ENCODE data around the gene HENMT1.
"Not testable (repeated sequence)": the region's sequence is repeated elsewhere in the genome, so short reads cannot be mapped to it uniquely, and the experiment has no call there.

Gene HENMT1
- total RNA-seq: 10.9 to 15.5 (median 14.6) reads per million in 4 donors

DNA sequence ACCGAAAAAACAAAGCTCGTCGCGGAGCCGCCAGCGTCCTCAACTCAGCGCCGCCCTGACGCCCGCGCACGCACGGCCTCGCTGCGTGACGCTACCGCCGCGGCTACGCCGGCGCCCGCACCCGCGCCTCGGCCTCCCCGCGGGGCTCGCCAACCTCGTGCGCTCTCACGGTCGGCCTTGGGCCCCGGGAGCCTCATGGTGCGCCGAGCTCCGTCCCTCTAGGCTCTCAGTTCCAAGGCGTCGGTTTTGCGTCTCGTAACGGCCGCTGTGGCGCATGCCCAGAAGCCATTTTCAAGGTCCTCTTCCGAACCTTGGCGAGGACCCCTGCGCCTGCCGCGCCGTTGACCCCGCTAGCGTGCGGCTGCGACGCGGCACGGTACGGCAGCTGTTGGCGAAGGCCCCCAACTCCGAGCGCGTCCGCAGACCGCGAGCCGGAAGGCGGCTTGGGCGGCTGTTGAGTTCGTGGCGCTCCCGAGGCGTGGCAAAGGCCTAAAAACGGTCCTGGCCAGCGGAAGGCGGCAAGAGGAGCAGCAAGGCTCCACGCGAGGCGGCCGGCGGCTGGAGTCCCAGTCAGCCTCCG lies at the start of gene HENMT1:
TSS of gene HENMT1 (minus strand) at position 64 of the 580 bp plus-strand sequence. CDS start 1,209 bp downstream, outside the sequence.
- peak; percentile 54 to 86 (median 69) for DNase-seq

DNA sequence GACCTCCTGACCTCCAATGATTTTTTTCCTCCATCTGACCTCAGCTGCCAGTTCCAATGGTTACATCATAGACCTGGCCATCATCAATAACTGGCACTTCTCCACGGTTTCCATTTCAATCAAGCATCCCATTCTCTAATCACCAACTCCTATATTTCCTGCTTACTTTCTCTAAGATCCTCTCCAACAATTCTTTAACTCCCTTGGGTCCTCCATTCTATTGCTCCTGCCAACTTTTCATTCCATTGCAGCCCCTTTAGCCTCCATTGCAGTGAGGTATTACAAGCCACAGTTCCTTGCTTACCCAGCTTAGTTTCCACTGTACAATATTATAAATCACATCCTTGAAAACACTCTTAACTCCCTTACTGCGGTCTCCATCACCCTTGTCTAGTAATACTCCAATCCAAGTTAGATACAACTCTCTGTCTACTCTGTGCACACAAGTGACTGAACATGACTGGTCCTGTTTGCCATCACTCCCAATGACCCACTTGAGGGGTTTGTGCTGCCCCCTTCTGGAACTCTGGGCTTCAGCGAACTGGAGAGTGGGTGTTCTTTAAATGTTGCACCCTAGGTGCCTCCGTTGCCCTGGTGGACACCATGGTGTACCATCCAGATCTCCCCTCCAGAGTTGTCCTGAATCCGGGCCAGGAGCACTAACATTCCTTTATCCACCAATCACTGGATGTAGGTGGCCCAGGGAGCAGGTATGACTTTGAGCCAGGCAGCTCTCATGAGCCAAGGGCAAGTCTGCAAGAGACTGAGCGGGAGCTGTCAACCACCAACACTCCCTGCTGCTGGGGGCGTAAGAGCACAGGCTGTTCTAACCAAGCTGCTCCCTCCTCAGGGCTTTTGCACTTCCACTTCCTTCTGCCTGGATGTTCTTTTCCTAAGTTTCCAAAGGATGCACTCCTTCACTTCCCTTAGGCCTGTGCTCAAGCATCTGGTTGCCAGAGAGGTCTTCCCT lies 48.1 kb upstream of the HENMT1 start:
- peak; percentile 16 to 70 (median 40) for DNase-seq

DNA sequence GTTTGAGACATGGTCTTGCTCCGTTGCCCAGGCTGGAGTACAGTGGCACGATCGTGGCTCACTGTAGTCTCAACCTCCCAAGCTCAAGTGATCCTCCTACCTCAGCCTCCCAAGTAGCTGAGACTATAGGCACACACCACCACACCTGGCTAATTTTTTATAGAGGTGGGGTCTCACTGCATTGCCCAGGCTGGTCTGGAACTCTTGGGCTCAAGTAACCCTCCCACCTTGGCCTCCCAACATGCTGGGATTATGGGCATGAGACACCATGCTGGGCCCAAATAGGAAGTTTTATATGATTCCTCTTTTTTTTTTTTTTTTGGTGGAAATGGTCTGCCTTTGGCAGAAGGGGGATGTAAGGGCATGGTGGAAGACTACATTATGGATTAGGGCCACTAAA lies 45.8 kb upstream of the HENMT1 start:
- DNase-seq: no peak

DNA sequence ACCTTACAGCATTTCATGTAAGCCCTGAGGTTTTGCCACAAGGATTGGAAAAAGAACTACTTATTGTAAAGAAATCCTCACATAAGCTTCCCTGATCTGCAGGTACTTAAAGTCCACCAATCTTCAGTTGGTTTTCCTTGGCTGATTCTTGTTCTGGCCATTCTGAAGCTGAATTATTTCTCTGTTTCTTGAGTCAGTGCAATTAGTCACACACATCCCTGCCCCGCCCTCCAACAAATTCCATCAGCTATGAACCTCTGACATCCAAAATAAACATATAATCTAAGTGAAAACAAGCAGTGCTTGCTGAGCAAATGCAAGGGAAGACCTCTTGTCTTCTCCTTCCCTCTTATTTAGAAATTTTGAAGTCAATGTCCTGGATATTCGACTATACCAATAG lies 43.6 kb upstream of the HENMT1 start:
- no peak for DNase-seq

DNA sequence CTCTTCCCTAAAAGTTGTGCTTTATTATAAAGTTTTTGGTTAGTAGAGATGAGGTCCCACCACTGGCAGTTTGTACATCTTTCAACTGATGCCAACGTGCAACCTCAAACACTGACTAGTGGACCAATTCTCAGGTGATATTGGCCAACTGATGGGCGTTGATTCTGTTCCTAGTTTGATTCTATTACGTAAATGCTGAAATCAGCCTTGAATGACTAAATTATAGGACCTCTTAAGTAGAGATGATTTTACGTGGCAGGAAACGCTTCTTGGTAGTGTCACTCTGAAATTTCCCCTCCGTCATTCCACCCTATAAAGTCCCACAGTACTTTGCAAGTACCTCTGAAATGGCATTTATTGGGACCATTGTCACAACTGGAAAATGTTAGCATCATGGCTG lies 43.0 kb upstream of the HENMT1 start:
- peak in 2 of 5 donors; percentile 18 to 82 for DNase-seq

DNA sequence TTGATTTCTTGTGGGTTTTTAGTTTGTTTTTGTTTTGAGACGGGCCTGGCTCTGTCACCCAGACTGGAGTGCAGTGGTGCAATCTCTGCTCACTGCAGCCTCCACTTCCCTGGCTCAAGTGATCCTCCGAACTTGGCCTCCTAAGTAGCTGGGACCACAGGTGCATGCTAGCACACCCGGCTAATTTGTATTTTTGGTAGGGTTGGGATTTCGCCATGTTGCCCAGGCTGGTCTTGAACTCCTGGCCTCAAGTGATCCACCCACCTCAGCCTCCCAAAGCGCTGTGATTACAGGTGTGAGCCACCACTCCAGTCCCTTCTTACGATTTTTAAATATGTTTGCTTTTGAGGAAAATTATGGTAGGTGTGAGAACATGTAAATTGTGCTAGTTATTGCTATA lies 41.2 kb upstream of the HENMT1 start:
- not testable (repeated sequence) for DNase-seq

DNA sequence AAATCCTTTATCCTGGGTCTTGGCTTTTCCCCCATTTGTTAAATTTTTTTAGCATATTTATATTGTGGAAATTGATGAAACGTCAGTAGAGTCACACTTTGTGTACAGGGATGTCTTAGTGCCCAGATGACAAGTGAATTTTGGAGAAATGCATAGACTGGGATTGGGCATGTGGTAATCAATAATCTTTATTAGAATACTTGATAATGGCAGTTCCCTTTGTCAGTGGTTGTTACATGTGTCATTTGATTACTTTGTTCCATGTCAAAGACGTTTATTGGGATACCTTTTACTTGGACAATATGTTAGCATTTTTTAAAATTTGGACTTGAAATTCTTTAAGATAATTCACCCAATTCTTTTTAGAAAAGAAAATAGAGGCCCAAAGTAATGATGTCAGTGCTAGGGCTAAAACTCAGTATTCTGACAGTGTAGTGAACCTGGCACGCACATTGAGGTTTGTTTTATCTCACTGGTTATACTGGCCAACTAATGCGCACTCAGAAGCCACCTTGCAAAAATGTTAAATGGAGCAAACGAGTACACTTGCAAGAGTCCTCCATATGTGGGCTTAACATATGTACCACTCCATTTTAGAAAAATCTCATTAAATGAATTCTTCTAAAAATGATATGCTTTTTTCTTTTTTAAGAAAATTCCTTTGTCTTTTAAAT lies 40.4 kb upstream of the HENMT1 start:
- no peak for DNase-seq

DNA sequence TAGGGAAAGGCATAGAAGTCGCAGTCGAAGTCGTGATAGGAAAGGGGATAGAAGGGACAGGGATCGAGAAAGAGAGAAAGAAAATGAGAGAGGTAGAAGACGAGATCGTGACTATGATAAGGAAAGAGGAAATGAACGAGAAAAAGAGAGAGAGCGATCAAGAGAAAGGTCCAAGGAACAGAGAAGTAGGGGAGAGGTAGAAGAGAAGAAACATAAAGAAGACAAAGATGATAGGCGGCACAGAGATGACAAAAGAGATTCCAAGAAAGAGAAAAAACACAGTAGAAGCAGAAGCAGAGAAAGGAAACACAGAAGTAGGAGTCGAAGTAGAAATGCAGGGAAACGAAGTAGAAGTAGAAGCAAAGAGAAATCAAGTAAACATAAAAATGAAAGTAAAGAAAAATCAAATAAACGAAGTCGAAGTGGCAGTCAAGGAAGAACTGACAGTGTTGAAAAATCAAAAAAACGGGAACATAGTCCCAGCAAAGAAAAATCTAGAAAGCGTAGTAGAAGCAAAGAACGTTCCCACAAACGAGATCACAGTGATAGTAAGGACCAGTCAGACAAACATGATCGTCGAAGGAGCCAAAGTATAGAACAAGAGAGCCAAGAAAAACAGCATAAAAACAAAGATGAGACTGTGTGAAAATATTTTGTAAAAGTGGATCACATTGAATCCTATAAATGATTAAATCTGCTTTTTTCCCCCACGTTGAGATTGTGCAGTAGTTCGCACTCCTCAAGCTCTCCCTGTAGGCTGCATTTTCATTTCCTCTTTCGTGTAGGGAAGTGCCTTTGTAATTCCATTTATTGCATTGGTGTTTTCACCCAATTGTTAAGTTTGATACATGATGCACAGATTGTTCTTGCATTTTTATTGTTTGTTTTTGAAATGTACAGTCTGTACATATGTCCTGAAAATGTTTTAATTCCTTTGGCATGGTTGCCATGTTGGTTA lies 38.8 kb upstream of the HENMT1 start:
- no peak for DNase-seq

DNA sequence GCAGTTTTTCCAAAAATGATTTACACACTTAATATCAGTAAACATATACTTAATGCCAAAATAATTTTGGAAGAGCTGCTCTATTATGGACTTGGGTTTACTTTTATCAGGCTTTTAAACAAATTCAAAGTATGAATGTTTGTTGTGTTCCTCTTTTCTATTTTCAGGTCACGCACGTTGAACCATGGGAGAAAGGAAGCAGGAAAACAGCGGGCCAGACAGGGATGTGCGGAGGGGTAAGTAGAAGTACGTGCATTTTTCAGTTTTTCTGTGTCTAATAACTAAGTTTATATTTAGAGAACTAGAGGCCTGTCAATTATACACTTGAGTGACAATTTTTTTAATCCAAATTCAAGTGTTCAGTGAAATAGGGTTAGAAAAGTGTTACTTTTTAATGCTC lies 34.6 kb upstream of the HENMT1 start:
- no peak for DNase-seq

DNA sequence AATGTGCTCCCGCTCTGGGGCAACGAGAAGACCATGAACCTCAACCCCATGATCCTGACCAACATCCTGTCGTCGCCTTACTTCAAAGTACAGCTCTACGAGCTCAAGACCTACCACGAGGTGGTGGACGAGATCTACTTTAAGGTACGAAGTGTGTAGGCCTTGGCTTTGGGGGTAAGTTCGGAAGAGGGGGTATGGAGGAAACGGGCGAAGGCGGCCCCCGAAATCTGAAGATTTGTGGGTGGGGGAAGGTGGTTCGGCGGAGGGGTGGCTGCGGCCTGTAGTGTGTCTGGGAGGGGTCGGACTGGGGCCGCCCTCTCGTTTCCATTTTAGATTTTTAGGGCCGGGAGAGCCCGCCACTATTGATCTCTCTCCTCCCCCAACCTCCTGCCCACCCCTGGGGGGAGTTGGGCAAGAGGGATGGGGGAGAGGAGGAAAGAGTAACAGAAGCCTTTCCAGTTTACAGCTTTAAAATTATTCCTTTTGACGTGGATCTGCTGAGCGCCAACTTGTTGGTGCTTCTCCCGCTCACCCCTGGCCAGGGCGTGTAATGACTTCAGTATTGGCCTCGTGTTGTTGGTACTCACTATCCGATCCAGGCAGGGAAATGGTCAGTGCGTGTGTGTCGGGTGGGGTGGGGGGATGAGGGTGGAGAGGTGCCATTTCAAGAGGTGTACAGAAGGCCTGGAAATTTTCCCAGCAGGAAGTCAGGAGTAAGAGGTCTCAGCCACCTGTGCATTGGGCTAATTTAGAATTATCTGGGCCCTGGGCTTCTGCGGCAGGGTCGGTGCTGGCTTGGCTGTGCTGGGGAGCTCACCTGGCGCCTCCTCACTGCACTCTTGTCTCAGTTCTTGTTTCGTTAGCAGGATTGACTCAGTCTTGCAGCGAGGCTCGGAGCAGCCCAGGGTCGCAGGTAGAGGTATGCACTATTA lies 32.1 kb upstream of the HENMT1 start:
- peak in 4 of 5 donors; percentile 54 to 80 (median 75) for DNase-seq

DNA sequence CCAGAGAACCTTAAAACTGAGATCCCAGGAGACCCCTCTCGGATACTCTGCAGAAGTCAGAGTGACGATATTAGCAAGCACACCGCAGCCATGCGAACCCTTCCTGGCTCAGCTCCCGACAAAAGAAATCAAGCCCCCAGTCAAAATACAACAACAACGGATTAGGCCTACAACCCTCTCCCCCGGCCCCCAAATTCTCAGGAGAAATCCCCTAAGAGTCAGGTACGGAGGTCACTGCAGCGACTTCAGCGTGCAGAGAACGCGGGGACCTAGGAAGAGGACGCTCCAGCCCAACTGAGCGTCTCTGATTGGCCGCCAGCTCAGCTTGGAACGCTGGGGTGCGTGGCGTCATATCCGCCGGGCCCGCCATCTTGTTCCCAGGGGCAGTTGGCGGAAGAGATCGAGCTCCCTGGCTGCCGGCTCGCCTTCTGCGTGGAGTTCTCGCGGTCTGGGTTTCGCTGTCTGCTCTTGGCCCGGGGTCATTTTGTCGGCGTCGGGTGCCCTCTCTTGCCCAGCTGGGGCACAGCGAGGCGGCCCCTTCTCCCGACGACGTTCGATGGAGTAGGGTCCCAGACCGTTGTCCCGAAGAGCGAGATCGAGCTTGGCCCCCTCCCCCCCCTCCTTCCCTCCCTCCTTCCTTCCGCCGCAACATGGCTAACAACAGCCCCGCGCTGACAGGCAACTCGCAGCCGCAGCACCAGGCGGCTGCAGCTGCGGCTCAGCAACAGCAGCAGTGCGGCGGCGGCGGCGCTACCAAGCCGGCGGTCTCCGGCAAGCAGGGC lies 31.2 kb upstream of the HENMT1 start, which contains the start of gene PRPF38B:
TSS of gene PRPF38B (plus strand) at position 369 of the 782 bp plus-strand sequence. CDS start at position 651, 282 bp downstream.
- DNase-seq: peak; percentile 88 to 95 (median 92)

DNA sequence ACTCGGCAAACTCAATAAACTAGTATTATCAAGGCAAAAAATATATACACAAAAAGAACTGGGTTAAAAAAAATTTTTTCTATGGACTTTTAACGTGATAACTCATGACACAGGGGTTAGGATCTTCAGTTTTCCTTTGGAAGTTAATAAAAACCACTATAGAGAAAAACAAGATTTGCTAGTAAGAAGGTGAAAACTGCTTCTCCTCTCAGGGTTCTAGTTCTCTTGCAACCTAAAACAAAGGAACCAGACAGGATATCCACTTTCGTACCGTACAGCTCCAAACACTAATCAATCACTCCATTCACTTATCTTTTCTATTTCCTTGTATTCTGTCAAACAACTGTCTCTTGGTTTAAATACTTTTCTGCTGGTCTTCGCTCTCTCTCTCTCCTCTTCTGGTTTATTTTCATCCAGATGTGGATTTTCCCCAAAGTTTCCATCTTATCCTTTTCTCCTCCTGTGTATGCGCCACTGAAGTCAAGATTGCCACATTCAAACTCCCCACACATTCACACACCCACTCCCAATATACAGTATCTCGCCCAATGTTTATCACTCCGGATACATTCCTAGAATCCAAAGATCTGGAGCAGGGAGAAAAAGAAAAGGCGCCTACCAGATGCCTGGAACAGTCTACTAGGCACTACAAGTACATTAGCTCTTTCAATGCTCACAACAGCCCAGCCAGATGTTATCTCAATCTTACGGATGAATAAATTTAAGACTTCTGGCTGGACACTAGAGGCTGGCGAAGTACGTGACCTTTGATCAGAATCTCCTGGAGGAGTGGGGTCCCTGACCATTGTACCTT lies 30.4 kb upstream of the HENMT1 start:
- DNase-seq: no peak

DNA sequence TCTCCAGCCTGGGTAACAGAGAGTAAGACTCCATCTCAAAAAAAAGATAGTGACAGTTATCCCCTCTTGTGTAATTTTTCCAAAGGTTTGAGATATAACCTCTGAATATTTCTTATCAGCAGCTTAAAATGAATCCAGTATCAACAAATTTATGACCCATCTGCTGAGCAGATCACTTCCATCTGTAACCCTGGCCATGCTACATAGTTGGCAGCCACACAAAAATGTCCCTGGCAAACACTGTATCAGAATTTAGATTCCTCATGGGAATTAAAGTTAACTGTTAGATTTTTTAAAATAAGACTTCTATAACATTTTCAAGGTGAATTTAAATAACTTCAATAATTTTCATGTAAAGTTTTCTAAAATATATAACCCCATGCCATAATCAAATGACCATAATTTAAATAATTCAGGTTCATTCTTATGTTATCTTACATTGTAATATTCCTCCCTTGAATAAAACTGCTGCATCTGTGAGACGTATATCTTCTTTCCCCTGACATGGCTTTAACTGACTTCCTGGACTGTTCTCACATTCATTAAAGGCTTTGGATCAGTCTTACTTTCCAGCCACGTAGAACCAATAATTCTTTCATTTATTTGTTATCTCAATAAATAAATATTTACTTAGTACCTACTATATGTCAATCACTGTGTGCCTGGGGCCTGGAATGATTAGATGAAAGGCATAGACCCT lies 25.9 kb upstream of the HENMT1 start:
- no peak for DNase-seq

DNA sequence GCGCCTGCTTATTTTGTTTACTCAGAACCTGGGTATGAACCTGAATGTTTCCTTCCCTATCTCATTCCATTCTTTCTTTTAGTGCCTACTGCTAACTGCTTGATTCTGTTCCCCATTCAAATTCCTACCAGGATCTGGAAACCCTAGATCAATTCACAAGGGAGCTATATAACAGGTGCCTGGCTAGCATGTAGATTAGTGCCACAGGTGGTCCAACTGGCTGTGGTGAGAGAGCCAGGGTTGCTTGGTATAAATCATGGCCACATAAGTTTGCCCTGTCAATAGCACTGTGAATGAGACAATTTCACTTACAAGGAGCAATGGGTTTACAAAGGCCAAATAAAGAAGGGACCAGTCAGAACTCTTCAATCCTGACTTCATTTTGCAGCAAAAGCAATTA lies 24.6 kb upstream of the HENMT1 start:
- DNase-seq: no peak

DNA sequence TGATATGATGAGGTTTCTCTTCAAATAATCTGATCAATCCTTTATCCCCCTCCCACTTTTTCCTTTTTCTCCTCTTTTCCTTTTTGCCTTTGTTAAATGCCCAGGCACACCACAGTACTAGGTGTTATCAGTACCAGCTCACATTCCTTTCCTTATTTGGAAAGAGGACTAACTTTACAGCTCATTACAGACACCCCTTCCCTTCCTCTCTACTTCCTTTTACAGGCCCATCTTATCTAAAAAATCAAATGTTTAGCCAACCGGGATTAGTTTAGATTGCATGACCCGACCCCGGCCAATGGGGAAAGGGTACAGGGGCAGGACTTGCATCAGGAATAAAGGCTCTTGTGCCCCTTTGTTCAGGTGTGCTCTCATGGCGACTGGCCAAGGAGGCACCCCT lies 20.8 kb upstream of the HENMT1 start:
- not testable (repeated sequence) for DNase-seq

DNA sequence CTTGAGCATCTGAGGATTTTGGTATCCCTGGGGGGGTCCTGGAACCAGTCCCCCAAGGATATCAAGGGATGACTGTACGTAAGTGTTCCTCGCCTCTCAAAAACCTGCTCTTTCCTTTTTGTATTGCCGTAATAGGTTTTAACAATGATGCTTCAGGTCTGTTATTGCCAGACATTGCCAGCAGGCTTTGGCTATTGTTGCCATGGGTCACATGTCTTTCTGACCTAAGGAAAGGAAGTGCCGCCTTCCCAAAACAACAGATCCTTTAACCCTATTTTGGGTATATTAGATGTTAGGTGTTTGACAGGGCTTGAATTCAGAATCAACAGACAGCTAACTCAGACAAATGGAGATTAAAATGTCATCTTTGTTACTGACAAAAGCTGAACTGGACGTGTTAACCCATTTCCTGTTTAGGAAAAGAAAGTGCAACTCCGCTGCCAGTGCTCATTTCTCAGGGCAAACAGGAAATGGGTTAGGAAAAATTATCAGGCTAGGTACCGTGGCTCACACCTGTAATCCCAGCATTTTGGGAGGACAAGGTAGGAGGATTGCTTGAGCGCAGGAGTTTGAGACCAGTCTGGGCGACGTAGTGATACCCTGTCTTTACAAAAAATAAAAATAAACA lies 18.8 kb upstream of the HENMT1 start:
- DNase-seq: peak in 1 of 5 donors; percentile 29

DNA sequence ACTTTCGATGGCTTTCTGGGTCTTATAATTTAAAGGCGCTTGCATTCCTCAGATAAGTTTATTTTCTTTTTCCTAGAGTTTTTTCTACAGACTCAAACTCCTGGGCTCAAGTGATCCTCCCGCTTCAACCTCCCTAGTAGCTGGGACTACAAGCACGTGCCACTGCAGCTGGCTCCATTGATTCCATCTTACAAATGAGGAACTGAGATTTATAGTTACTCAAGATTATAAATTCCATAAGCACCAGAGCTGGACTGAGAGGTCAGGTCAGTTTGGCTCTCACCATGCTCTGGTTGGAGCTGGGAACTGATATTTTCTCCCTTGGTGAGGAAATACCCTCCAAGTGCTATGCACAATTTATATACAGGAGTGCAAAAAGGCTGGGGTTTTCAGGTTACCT lies 17.8 kb upstream of the HENMT1 start:
- no peak for DNase-seq

DNA sequence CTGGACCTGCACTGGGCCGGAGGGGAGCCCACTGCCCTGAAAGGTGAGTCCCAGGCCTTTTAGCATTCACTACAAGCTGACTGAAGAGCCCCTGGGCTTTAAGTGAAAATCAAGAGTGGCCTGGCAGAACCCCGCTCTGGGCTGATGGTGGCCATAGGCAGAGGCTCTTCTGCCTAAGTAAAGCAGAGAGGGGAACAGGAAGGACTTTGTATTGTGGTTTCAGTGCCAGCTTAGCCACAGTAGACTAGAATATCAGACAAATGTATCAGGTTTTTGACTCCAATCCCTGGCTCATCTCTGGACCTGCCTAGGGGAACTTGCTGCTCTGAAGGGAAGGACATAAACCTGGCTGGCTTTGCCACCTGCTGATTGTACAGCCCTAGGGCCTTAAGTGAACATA lies 10.2 kb upstream of the HENMT1 start:
- no peak for DNase-seq

All from T-helper 1 cell (primary cell).